Neural cell (in vitro differentiated cells): ENCODE results near the gene SGSH.

Source experiments
- EP300 ChIP-seq: fragments of 450-650 bp; conservative IDR thresholded peaks from 2 replicates; pipeline ENCODE4 v1.6.1; 2014; ENCODE audit warnings: antibody characterized with exemption, mild to moderate bottlenecking, moderate library complexity; ENCODE audit not compliant: poor library complexity, severe bottlenecking
- EZH2 ChIP-seq: fragments of 200-600, 300-800 bp; shearing (Covaris generic), sonication (generic); IDR thresholded peaks from 2 replicates; pipeline ENCODE4 v1.6.1; 2014; ENCODE audit warnings: antibody characterized with exemption, low read length, borderline replicate concordance, mild to moderate bottlenecking; ENCODE audit not compliant: insufficient read depth, poor library complexity, severe bottlenecking
- MXI1 ChIP-seq: fragments of 450-650 bp; conservative IDR thresholded peaks from 2 replicates; pipeline ENCODE4 v1.6.1; 2014; ENCODE audit warnings: antibody characterized with exemption, mild to moderate bottlenecking; ENCODE audit not compliant: poor library complexity, severe bottlenecking
- POLR2AphosphoS5 ChIP-seq: IDR thresholded peaks from 2 replicates; pipeline ENCODE4 v1.6.1; 2012
- REST ChIP-seq: IDR thresholded peaks from 2 replicates; pipeline ENCODE4 v1.6.1; 2012; ENCODE audit warnings: borderline replicate concordance
- SMC3 ChIP-seq: fragments of 450-650 bp; conservative IDR thresholded peaks from 2 replicates; pipeline ENCODE4 v1.6.1; 2014; ENCODE audit warnings: antibody characterized with exemption, mild to moderate bottlenecking, moderate library complexity; ENCODE audit not compliant: poor library complexity
- TAF1 ChIP-seq: IDR thresholded peaks from 2 replicates; pipeline ENCODE4 v1.6.1; 2012; ENCODE audit warnings: low read depth
- TF ChIP-seq, protein P1 (sequence below): fragments of 450-650 bp; IDR thresholded peaks from 2 replicates; pipeline ENCODE4 v1.5.1; 2014; ENCODE audit warnings: antibody characterized with exemption, mild to moderate bottlenecking, moderate library complexity; ENCODE audit not compliant: poor library complexity, severe bottlenecking

DNA sequence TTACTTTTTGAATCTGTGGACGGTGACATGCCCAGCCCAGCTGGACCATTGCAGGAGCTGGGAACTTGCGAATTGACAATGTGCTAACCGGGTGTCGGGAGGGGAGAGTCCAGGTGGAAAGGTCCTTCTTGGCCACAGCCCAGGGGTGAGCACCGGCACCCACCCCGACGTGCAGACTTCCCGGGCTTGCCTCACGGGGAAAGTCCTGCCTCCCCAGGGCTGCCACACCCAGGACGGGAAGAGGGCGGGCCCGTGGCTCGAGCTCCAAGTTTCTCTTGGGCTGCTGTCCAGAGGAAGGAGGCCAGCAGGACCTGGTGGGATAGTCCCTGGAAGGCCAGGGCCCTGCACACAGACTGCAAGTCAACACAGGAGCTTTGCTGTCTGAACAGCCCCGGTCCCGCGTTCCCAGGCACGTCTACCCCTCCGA lies 32.6 kb downstream of the SGSH start:
- TF ChIP-seq, protein P1, sequence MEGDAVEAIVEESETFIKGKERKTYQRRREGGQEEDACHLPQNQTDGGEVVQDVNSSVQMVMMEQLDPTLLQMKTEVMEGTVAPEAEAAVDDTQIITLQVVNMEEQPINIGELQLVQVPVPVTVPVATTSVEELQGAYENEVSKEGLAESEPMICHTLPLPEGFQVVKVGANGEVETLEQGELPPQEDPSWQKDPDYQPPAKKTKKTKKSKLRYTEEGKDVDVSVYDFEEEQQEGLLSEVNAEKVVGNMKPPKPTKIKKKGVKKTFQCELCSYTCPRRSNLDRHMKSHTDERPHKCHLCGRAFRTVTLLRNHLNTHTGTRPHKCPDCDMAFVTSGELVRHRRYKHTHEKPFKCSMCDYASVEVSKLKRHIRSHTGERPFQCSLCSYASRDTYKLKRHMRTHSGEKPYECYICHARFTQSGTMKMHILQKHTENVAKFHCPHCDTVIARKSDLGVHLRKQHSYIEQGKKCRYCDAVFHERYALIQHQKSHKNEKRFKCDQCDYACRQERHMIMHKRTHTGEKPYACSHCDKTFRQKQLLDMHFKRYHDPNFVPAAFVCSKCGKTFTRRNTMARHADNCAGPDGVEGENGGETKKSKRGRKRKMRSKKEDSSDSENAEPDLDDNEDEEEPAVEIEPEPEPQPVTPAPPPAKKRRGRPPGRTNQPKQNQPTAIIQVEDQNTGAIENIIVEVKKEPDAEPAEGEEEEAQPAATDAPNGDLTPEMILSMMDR: no peak
- TF ChIP-seq EZH2: no peak
- no peak for TF ChIP-seq EP300
- TF ChIP-seq TAF1: no peak
- no peak for TF ChIP-seq POLR2AphosphoS5
- TF ChIP-seq REST: no peak
- no peak for TF ChIP-seq MXI1
- TF ChIP-seq SMC3: no peak
